Measurements from ENCODE around the gene EPHB1.

Gene EPHB1

GRCh38 chr3:135248213-135248612 lies 453.2 kb downstream of the EPHB1 start:
- DNase-seq (ENCODE audit: low read depth in 2 of 2): no peak

GRCh38 chr3:135249186-135249585 lies 454.1 kb downstream of the EPHB1 start:
- no peak for DNase-seq (ENCODE audit: low read depth in 2 of 2)

GRCh38 chr3:135258916-135259315 lies 463.9 kb downstream of the EPHB1 start:
- DNase-seq (ENCODE audit: low read depth in 2 of 2): no peak

- DNase-seq (ENCODE audit: low read depth in 2 of 2): no peak
Measured at GRCh38 chr3:135260025-135260424, 465.0 kb downstream of the EPHB1 start.

- no peak for DNase-seq (ENCODE audit: low read depth in 2 of 2)
Measured at GRCh38 chr3:135261214-135261775, 466.2 kb downstream of the EPHB1 start.

GRCh38 chr3:135261916-135262315 lies 466.9 kb downstream of the EPHB1 start:
- DNase-seq (ENCODE audit: low read depth in 2 of 2): no peak

- no peak for DNase-seq (ENCODE audit: low read depth in 2 of 2)
Measured at GRCh38 chr3:135262441-135262840, 467.4 kb downstream of the EPHB1 start.

GRCh38 chr3:135263331-135263730 lies 468.3 kb downstream of the EPHB1 start:
- DNase-seq (ENCODE audit: low read depth in 2 of 2): no peak

GRCh38 chr3:135267487-135267886 lies 472.4 kb downstream of the EPHB1 start:
- DNase-seq (ENCODE audit: low read depth in 2 of 2): no peak

- DNase-seq (ENCODE audit: low read depth in 2 of 2): no peak
Measured at GRCh38 chr3:135268941-135269532, 474.0 kb downstream of the EPHB1 start.

- DNase-seq (ENCODE audit: low read depth in 2 of 2): no peak
Measured at GRCh38 chr3:135271177-135272025, 476.3 kb downstream of the EPHB1 start.

- no peak for DNase-seq (ENCODE audit: low read depth in 2 of 2)
Measured at GRCh38 chr3:135272026-135272669, 477.1 kb downstream of the EPHB1 start.

- DNase-seq (ENCODE audit: low read depth in 2 of 2): no peak
Measured at GRCh38 chr3:135292162-135292561, 497.1 kb downstream of the EPHB1 start.

- no peak for DNase-seq (ENCODE audit: low read depth in 2 of 2)
Measured at GRCh38 chr3:135301670-135302069, 506.6 kb downstream of the EPHB1 start.

- no peak for DNase-seq (ENCODE audit: low read depth in 2 of 2)
Measured at GRCh38 chr3:135304378-135304777, 509.3 kb downstream of the EPHB1 start.

Measured in stimulated activated CD4-positive, alpha-beta T cell treated with anti-CD3 and anti-CD28 coated beads, Interleukin-1b, Interleukin-23, amount 100 ng/mL, for 1 hour (primary cell).